ENCODE results near the gene ELAVL3.
A peak's percentile ranks its signal among the peaks of the same experiment; 100 is the strongest.

ELAVL3 gene

DNA sequence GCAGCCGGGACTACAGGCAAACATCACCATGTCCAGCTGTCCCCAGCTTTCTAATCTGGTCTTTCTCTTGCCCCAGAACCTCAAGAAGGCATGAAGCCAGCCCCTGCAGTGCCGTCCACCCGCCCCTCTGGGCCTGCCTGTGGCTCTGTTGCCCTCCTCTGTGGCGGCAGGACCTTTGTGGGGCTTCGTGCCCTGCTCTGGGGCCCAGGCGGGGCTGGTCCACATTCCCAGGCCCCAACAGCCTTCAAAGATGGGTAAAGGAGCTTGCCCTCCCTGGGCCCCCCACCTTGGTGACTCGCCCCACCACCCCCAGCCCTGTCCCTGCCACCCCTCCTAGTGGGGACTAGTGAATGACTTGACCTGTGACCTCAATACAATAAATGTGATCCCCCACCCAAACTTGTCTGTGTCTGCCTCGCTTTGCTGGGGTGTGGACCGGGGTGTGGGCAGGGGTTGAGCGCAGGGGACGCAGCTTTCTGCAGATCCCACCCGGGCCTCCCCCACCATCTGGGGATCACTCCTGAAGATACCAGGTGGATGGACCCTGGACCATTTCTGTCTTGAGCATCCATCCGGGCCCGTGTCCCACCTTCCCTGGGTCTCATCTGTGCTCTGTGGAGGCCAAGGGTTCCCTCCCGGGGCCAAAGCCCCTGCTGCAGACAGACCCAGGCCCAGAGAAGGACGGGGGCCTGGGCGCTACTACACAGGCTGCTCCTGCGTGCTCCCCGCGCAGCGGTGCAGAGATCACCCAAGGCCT lies 30.1 kb downstream of the ELAVL3 start:
- TF ChIP-seq CTCF (IDR thresholded peaks at IDR 0.05; ENCODE audit: low read depth, low read length): no peak

DNA sequence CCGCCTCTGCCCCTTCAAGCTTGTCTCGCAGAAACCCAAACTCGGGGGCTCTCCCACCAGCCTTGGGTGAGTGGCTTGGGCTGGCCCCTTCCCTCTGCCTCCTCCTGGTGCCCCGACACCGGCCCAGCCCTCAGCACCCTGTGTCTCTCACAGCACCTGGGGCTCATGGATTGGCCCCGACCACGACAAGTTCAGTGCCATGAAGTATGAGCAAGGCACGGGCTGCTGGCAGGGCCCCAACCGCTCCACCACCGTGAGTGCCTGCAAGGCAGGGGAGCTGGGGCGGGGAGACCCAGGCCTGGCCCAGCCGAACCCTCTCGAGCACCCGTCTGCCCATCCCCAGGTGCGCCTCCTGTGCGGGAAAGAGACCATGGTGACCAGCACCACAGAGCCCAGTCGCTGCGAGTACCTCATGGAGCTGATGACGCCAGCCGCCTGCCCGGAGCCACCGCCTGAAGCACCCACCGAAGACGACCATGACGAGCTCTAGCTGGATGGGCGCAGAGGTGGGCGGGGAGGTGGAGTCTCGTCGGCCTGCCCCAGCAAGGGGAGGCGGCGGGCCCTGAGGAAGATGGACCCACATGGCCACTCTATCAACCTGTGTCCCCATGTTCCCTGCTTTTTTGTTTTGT lies 31.8 kb downstream of the ELAVL3 start:
- no peak for DNase-seq (ENCODE audit: extremely low read depth, low read depth)
- TF ChIP-seq CTCF (IDR thresholded peaks at IDR 0.05; ENCODE audit: low read depth, low read length): no peak

More for the DNA sequence above, 30.1 kb downstream of the ELAVL3 start:
- no peak for DNase-seq (ENCODE audit: extremely low read depth, low read depth)

GRCh38 chr19:11448410-11448809 lies 32.4 kb downstream of the ELAVL3 start:
- DNase-seq (ENCODE audit: extremely low read depth, low read depth): no peak
- TF ChIP-seq CTCF (IDR thresholded peaks at IDR 0.05; ENCODE audit: low read depth, low read length): no peak

GRCh38 chr19:11447347-11448262 lies 33.2 kb downstream of the ELAVL3 start:
- DNase-seq (ENCODE audit: extremely low read depth, low read depth): no peak
- TF ChIP-seq CTCF (IDR thresholded peaks at IDR 0.05; ENCODE audit: low read depth, low read length): no peak

- peak; percentile 71 for TF ChIP-seq CTCF (IDR thresholded peaks at IDR 0.05; ENCODE audit: low read depth, low read length)
- DNase-seq (ENCODE audit: extremely low read depth, low read depth): no peak
Measured at GRCh38 chr19:11446652-11447301, 34.1 kb downstream of the ELAVL3 start.

- DNase-seq (ENCODE audit: extremely low read depth, low read depth): no peak
- TF ChIP-seq CTCF (IDR thresholded peaks at IDR 0.05; ENCODE audit: low read depth, low read length): no peak
Measured at GRCh38 chr19:11446271-11446651, 34.6 kb downstream of the ELAVL3 start.

Data from AG09319 (cell line).